ENCODE data around the gene ABCC11.
A peak's percentile ranks its signal among the peaks of the same experiment; 100 is the strongest.

Gene ABCC11

GRCh38 chr16:48125888-48126287 lies 121.5 kb downstream of the ABCC11 start:
- TF ChIP-seq CTCF (IDR thresholded peaks at IDR 0.05; ENCODE audit: low read depth, low read length, missing control alignments), result no peak
- no peak for DNase-seq (ENCODE audit: low read depth)

GRCh38 chr16:48124266-48124665 lies 123.1 kb downstream of the ABCC11 start:
- no peak for DNase-seq (ENCODE audit: low read depth)

More at GRCh38 chr16:48125888-48126287, 121.5 kb downstream of the ABCC11 start:
- no peak overlapping the region for H3K4me3 ChIP-seq (ENCODE audit: low read depth, low read length)

GRCh38 chr16:48123104-48123788 lies 124.1 kb downstream of the ABCC11 start:
- H3K4me3 ChIP-seq (ENCODE audit: low read depth, low read length), result no peak overlapping the region
- DNase-seq (ENCODE audit: low read depth), result peak; percentile 36
- no peak for TF ChIP-seq CTCF (IDR thresholded peaks at IDR 0.05; ENCODE audit: low read depth, low read length, missing control alignments)

More at GRCh38 chr16:48124266-48124665, 123.1 kb downstream of the ABCC11 start:
- no peak overlapping the region for H3K4me3 ChIP-seq (ENCODE audit: low read depth, low read length)
- no peak for TF ChIP-seq CTCF (IDR thresholded peaks at IDR 0.05; ENCODE audit: low read depth, low read length, missing control alignments)

- DNase-seq (ENCODE audit: low read depth), result no peak
- H3K4me3 ChIP-seq (ENCODE audit: low read depth, low read length), result no peak overlapping the region
- no peak for TF ChIP-seq CTCF (IDR thresholded peaks at IDR 0.05; ENCODE audit: low read depth, low read length, missing control alignments)
Observed at GRCh38 chr16:48121276-48121675, 126.1 kb downstream of the ABCC11 start.

- TF ChIP-seq CTCF (IDR thresholded peaks at IDR 0.05; ENCODE audit: low read depth, low read length, missing control alignments), result no peak
- no peak overlapping the region for H3K4me3 ChIP-seq (ENCODE audit: low read depth, low read length)
- no peak for DNase-seq (ENCODE audit: low read depth)
Observed at GRCh38 chr16:48118841-48119240, 128.5 kb downstream of the ABCC11 start.

GRCh38 chr16:48117217-48118105 lies 129.9 kb downstream of the ABCC11 start:
- TF ChIP-seq CTCF (IDR thresholded peaks at IDR 0.05; ENCODE audit: low read depth, low read length, missing control alignments), result peak; percentile 98
- no peak for DNase-seq (ENCODE audit: low read depth)
- H3K4me3 ChIP-seq (ENCODE audit: low read depth, low read length), result no peak overlapping the region
